Kidney (tissue), 14 donors: Measurements from ENCODE around the gene GNG4. TPM values are rescaled to one million over a fixed set of nuclear protein-coding genes. Genes with fewer than 3 reads are reported as not detected.

Source experiments
- DNase-seq, 5 donors: peaks; one replicate each; pipeline ENCODE4 v3.0.0-alpha.2; 2013 to 2020
- FAIRE-seq: peaks from 2 replicates; lab custom pipeline; 2012; peaks lifted over from hg19 to GRCh38; lab: Jason Lieb, UNC
- H3K27ac ChIP-seq, 2 donors: one replicate each; pipeline ENCODE4 v1.7.0; 2013; ENCODE audit warnings: low read depth in 2 of 2, low read length in 2 of 2, inconsistent platforms in 1 of 2
- H3K27me3 ChIP-seq: one replicate; pipeline ENCODE4 v1.7.1; 2013; ENCODE audit warnings: low read length, inconsistent platforms; ENCODE audit not compliant: control insufficient read depth, insufficient read depth
- H3K36me3 ChIP-seq, 3 donors: one replicate each; pipeline versions ENCODE4 v1.7.0 to v1.7.1; 2013; ENCODE audit warnings: low read length in 3 of 3, control low read depth in 1 of 3, inconsistent platforms in 1 of 3; ENCODE audit not compliant: insufficient read depth in 3 of 3, control insufficient read depth in 2 of 3
- H3K4me1 ChIP-seq, 3 donors: one replicate each; pipeline versions ENCODE4 v1.7.0 to v1.7.1; 2013; ENCODE audit warnings: low read length in 3 of 3, inconsistent platforms in 1 of 3, low read depth in 1 of 3; ENCODE audit not compliant: control insufficient read depth in 2 of 3, insufficient read depth in 2 of 3
- H3K4me3 ChIP-seq, 3 donors: one replicate each; pipeline versions ENCODE4 v1.7.0 to v1.8.1; 2013; ENCODE audit warnings: low read length in 3 of 3, control low read depth in 1 of 3, inconsistent platforms in 1 of 3
- H3K9ac ChIP-seq, 3 donors: one replicate each; pipeline versions ENCODE4 v1.7.0 to v1.7.1; 2013; ENCODE audit warnings: low read length in 3 of 3, control low read depth in 1 of 3, inconsistent platforms in 1 of 3
- H3K9me3 ChIP-seq, 3 donors: one replicate each; pipeline versions ENCODE4 v1.7.0 to v1.7.1; 2013; ENCODE audit warnings: low read length in 3 of 3, control low read depth in 1 of 3, inconsistent platforms in 1 of 3; ENCODE audit not compliant: control insufficient read depth in 2 of 3, insufficient read depth in 1 of 3
- CTCF ChIP-seq: IDR thresholded peaks from 3 replicates; pipeline ENCODE4 v1.5.1; 2012; ENCODE audit warnings: mild to moderate bottlenecking, moderate library complexity, borderline replicate concordance; ENCODE audit not compliant: insufficient read depth; ENCODE audit errors: extremely low read depth
- intact Hi-C: fragments of 100-400 bp; cut with DNase I; formaldehyde crosslinking; loops from one replicate; pipeline ENCODE4 v1.11.1; 2022
- polyA plus RNA-seq: library from polyadenylated mRNA; stranded (reverse); fragments of 350-450 nt; fragmentation: Illumina TruSeq; extraction: RNeasy Lipid Tissue Mini Kit (QIAGEN cat#74804); gene quantifications from one replicate; pipeline ENCODE4 v1.2.3, GENCODE V29; 2014; ENCODE audit warnings: low read depth, low replicate concordance; ENCODE audit not compliant: insufficient read depth
- total RNA-seq: library from RNA; stranded (reverse); fragmentation: NEBNext Ultra II Directional; extraction: Animal tissue kit (Norgen Biotek cat#: 25700); gene quantifications from one replicate; pipeline ENCODE4 v1.2.1, GENCODE V29; 2021
- donor health status: control.
- donor health status: control.
- donor health status: control.
- donor health status: control.
- donor health status: control.
- donor health status: DM: yes; HTN: yes; CAD: no.
- donor health status: Normal renal cell carcinoma (clear cell type).

GNG4 gene
- total and polyA plus RNA-seq, 2 donors from 2014 or later: 4.5 TPM; not detected in 1

GRCh38 chr1:235588916-235589515 is 60.6 kb downstream of the GNG4 start:
- Histone ChIP-seq H3K4me3 (no peak overlapping the region), H3K27me3 (no peaks in the 10 kb centered on the region), H3K9ac (no peak overlapping the region), H3K4me1 (no peaks in the 10 kb centered on the region), H3K9me3 (peaks cover 0 to 3% (median 0%) of the 10 kb centered on the region in 3 donors), H3K36me3 (no peaks in the 10 kb centered on the region), H3K27ac (no peak overlapping the region)
- FAIRE-seq (no peak), DNase-seq (peak in 2 of 5 donors; percentile 14 to 30)
- TF ChIP-seq CTCF: no peak
- intact Hi-C loops: no loop called here

- H3K4me3 ChIP-seq: no peak overlapping the region
- TF ChIP-seq CTCF: no peak
- no peaks in the 10 kb centered on the region for H3K36me3 ChIP-seq
- intact Hi-C loops: no loop called here
- FAIRE-seq: no peak
- H3K4me1 ChIP-seq: no peaks in the 10 kb centered on the region
- no peak overlapping the region for H3K27ac ChIP-seq
- no peaks in the 10 kb centered on the region for H3K27me3 ChIP-seq
- H3K9me3 ChIP-seq: peaks cover 0 to 3% (median 0%) of the 10 kb centered on the region in 3 donors
- no peak overlapping the region for H3K9ac ChIP-seq
- peak in 1 of 5 donors; percentile 53 for DNase-seq
These were observed 61.4 kb downstream of the GNG4 start for GRCh38 chr1:235588156-235588555.

GRCh38 chr1:235586992-235587391 is 62.6 kb downstream of the GNG4 start:
- Histone ChIP-seq H3K36me3 (no peaks in the 10 kb centered on the region), H3K27ac (no peak overlapping the region), H3K4me3 (no peak overlapping the region), H3K27me3 (no peaks in the 10 kb centered on the region), H3K9ac (no peak overlapping the region), H3K4me1 (no peaks in the 10 kb centered on the region), H3K9me3 (peaks cover 0 to 3% (median 0%) of the 10 kb centered on the region in 3 donors)
- intact Hi-C loops: no loop called here
- FAIRE-seq: no peak
- peak in 1 of 5 donors; percentile 23 for DNase-seq
- TF ChIP-seq CTCF: no peak

- intact Hi-C loops: no loop called here
- H3K4me3 ChIP-seq: no peak overlapping the region
- no peak overlapping the region for H3K27ac ChIP-seq
- no peak for TF ChIP-seq CTCF
- FAIRE-seq (no peak), DNase-seq (no peak)
- H3K9me3 ChIP-seq: peaks cover 0 to 3% (median 0%) of the 10 kb centered on the region in 3 donors
- H3K9ac ChIP-seq: no peak overlapping the region
- H3K27me3 ChIP-seq: no peaks in the 10 kb centered on the region
- no peaks in the 10 kb centered on the region for H3K4me1 ChIP-seq
- no peaks in the 10 kb centered on the region for H3K36me3 ChIP-seq
These were observed 63.2 kb downstream of the GNG4 start for GRCh38 chr1:235586413-235586812.
